Uterus (tissue), 4 donors: ENCODE results near the gene DTYMK. TPM values are rescaled to one million over a fixed set of nuclear protein-coding genes. Genes with fewer than 3 reads are reported as not detected.

ENCODE experiments used
- DNase-seq, 2 donors: peaks; one replicate each; pipeline ENCODE4 v3.0.0-alpha.2; 2019 to 2020
- H3K27ac ChIP-seq, 2 donors: fragments of 200-600 bp; sonication (generic); 1 replicate in 1 of 2; 2 replicates in 1 of 2; pipeline ENCODE4 v1.5.1; 2016 to 2018
- H3K27me3 ChIP-seq, 2 donors: fragments of 200-600 bp; sonication (generic); one replicate each; pipeline ENCODE4 v1.5.1; 2018 to 2019; ENCODE audit warnings: control low read depth in 1 of 2
- H3K36me3 ChIP-seq, 2 donors: fragments of 200-600 bp; sonication (generic); one replicate each; pipeline ENCODE4 v1.5.1; 2019; ENCODE audit warnings: control low read depth in 1 of 2
- H3K4me1 ChIP-seq, 2 donors: fragments of 200-600 bp; sonication (generic); one replicate each; pipeline ENCODE4 v1.5.1; 2018 to 2019; ENCODE audit warnings: control low read depth in 1 of 2
- H3K4me3 ChIP-seq, 2 donors: fragments of 200-600 bp; sonication (generic); 1 replicate in 1 of 2; 2 replicates in 1 of 2; pipeline ENCODE4 v1.5.1; 2018 to 2019; ENCODE audit warnings: mild to moderate bottlenecking in 1 of 2
- H3K9me3 ChIP-seq, 2 donors: fragments of 200-600 bp; sonication (generic); one replicate each; pipeline ENCODE4 v1.5.1; 2019; ENCODE audit warnings: control low read depth in 1 of 2
- POLR2A ChIP-seq, 2 donors: fragments of 450-650 bp; IDR thresholded peaks; one replicate each; pipeline ENCODE4 v1.6.1; 2016; ENCODE audit warnings: antibody characterized with exemption in 2 of 2, mild to moderate bottlenecking in 1 of 2, moderate library complexity in 1 of 2
- intact Hi-C: fragments of 100-400 bp; cut with DNase I; formaldehyde crosslinking; loops from one replicate; pipeline ENCODE4 v1.15.1; 2023; ENCODE audit warnings: low total_unique reads
- total RNA-seq, 4 donors: library from RNA; depleted of rRNA in 3 of 4; stranded (reverse); fragments of >200 nt in 3 of 4; gene quantifications; one replicate each; pipeline versions ENCODE4 v1.1.0 to v1.2.4, GENCODE V29; 2014 to 2023
- TF ChIP-seq, protein P1 (sequence below), 4 experiments: fragments of 200-600 bp in 2 of 4; fragments of 450-650 bp in 2 of 4; sonication (generic) in 2 of 4; IDR thresholded peaks; one replicate each; pipeline ENCODE4 v1.5.1; 2016 to 2019; ENCODE audit warnings: antibody characterized with exemption in 4 of 4, mild to moderate bottlenecking in 2 of 4, moderate library complexity in 1 of 4
- donor health status: DM: yes; HTN: yes; CAD: no.

Gene DTYMK
- total RNA-seq, 4 donors from 2014 or later: 0.59 to 17.8 (median 8.4) TPM

DNA sequence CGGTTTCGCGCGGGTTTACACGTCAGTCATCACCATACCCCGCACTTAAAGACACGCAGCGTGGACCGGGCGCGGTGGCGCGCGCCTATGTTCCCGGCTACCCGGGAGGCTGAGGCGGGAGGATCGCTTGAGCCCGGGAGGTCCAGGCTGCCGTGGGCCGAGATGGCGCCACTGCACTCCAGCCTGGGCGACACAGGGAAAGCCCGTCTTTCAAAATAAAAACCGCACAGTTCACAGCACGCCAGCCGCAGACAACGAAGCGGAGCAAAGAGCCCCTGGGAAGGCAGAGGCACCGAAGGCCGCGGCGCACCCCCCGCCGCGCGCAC lies 328 bp downstream of the DTYMK start:
- Histone ChIP-seq H3K27ac (peak overlapping the region; percentile 44 to 88), H3K27me3 (no peaks in the 10 kb centered on the region), H3K36me3 (no peaks in the 10 kb centered on the region), H3K9me3 (no peaks in the 10 kb centered on the region), H3K4me3 (peak overlapping the region; percentile 48 to 75), H3K4me1 (peaks cover 0 to 9% of the 10 kb centered on the region in 2 donors)
- intact Hi-C loops: no loop called here
- TF ChIP-seq, protein P1, sequence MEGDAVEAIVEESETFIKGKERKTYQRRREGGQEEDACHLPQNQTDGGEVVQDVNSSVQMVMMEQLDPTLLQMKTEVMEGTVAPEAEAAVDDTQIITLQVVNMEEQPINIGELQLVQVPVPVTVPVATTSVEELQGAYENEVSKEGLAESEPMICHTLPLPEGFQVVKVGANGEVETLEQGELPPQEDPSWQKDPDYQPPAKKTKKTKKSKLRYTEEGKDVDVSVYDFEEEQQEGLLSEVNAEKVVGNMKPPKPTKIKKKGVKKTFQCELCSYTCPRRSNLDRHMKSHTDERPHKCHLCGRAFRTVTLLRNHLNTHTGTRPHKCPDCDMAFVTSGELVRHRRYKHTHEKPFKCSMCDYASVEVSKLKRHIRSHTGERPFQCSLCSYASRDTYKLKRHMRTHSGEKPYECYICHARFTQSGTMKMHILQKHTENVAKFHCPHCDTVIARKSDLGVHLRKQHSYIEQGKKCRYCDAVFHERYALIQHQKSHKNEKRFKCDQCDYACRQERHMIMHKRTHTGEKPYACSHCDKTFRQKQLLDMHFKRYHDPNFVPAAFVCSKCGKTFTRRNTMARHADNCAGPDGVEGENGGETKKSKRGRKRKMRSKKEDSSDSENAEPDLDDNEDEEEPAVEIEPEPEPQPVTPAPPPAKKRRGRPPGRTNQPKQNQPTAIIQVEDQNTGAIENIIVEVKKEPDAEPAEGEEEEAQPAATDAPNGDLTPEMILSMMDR (IDR thresholded peaks at IDR 0.05): no peak
- TF ChIP-seq POLR2A (IDR thresholded peaks at IDR 0.05): no peak
- DNase-seq: peak in 1 of 2 donors; percentile 29

DNA sequence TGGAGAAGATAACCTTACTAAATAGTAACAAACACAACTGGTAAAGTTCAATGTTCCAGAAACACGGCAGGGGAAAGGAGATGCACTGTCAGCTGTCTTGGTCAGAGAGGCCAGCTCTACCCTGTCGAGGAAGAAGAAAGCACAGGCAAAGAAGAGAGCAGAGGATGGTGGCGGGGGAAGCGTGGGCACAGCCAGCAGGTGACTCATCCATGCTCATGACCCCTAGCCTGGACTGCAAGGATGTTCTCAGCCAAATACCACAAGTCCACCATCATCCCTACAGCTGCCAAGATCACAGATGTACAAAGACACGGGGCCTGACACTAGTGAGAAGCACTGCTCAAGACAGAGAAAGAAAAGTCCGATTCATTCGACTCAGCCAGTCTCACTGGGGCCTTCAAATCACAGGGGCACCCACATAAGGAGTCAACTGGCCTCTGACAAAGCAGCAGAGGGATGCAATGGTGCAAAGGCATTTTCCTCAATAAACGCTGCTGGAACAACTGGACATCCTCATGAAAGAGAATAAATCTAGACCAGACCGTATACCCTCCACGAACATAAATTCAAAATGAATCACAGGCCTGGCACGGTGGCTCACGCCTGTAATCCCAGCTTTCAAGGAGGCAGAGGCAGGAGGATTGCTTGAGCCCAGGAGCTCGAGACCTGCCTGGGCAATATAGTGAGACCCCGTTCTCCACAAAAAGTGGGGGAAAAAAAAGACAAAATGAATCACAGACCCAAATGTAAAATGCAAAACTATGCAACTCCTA lies 5.6 kb downstream of the DTYMK start:
- intact Hi-C loops: no loop called here
- peak; percentile 68 to 81 for DNase-seq
- Histone ChIP-seq H3K36me3 (no peaks in the 10 kb centered on the region), H3K4me1 (no peaks in the 10 kb centered on the region), H3K9me3 (no peaks in the 10 kb centered on the region), H3K4me3 (no peak overlapping the region), H3K27ac (peak overlapping the region; percentile 58 to 77), H3K27me3 (no peaks in the 10 kb centered on the region)
- no peak for TF ChIP-seq POLR2A (IDR thresholded peaks at IDR 0.05)
- TF ChIP-seq, protein P1 (IDR thresholded peaks at IDR 0.05): no peak

DNA sequence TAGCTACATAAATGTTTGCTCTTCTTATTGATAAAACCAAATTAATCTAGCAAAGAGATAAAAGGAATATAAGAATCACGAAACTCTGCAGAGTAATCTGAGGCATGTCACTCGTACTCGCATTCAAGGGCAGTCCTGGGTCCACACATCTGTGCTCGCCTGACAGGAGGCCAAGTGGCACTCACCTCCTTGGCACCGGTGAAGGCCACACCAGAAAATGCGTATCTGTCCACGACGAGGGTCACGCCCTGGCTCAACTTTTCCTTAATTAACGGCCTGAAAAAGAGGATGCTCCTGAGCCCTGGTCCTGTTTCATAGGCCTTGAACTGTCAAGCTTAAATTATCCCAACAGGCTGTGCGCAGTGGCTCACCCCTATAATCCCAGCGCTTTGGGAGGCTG lies 6.6 kb downstream of the DTYMK start:
- TF ChIP-seq, protein P1 (IDR thresholded peaks at IDR 0.05): no peak
- no peak for TF ChIP-seq POLR2A (IDR thresholded peaks at IDR 0.05)
- no peaks in the 10 kb centered on the region for H3K4me1 ChIP-seq

DNA sequence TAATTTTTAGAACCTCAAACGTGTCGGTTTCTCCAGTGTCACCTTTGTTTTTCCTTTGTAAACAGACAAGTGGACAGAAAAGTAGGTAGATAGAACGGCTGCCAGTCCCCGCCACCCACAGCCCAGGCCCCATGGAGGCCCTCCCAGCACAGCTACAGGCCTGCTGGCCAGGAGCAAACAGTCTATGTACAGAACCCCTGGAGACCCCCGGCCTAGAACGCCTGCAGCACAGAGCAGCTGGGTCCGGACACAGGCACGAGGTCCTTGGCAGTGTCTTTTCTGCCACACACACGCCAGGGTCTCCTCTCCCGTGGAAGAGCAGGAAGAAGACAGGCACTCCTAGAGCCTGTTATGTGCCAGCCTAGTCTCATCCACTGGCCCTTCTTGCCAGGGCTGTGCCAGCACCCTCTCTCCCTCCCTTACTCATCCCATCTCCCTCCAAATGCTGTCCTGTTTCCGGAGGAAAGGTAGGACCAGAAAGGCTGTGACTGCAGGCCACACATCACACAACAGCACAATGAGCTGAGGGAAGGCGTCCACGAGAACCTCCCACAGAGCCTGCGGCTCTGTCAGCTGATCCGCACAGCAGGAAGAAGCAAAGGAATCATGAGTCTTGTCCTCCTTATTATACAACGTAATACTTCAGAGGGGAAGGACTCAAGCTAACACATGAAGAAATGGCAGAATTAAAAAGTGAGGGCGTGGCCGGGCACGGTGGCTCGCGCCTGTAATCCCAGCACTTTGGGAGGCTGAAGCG lies 7.7 kb downstream of the DTYMK start:
- Histone ChIP-seq H3K9me3 (no peaks in the 10 kb centered on the region), H3K27me3 (no peaks in the 10 kb centered on the region), H3K4me3 (no peak overlapping the region), H3K36me3 (no peaks in the 10 kb centered on the region), H3K27ac (no peak overlapping the region), H3K4me1 (no peaks in the 10 kb centered on the region)
- TF ChIP-seq POLR2A (IDR thresholded peaks at IDR 0.05): no peak
- TF ChIP-seq, protein P1 (IDR thresholded peaks at IDR 0.05): no peak
- no peak for DNase-seq
- intact Hi-C loops: no loop called here

More for the DNA sequence above, 6.6 kb downstream of the DTYMK start:
- H3K4me3 ChIP-seq: no peak overlapping the region
- no peaks in the 10 kb centered on the region for H3K36me3 ChIP-seq
- H3K27me3 ChIP-seq: no peaks in the 10 kb centered on the region
- H3K9me3 ChIP-seq: no peaks in the 10 kb centered on the region
- no peak for DNase-seq
- H3K27ac ChIP-seq: peak overlapping the region; percentile 58 to 77
- intact Hi-C loops: no loop called here

DNA sequence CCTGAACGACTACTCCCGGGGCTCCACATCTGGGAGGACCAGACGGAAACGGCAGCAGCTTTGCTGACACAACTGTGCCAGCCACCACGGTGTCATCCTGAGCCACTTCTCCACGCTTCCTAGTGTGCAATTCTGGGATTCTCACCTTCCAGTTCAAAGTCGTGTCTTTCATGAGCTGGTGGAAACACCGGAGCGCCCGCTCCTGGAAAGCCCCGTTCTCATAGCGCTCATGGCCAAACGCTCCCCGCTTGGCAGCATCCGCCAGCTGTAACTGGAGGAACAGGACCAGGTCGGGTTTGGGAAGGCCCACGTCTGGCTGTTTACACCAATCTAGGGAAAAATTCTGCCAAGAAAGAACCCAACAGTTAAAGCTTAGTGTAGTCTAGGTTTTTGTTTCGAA lies 8.3 kb downstream of the DTYMK start:
- Histone ChIP-seq H3K9me3 (no peaks in the 10 kb centered on the region), H3K36me3 (no peaks in the 10 kb centered on the region), H3K27me3 (no peaks in the 10 kb centered on the region), H3K4me1 (no peaks in the 10 kb centered on the region), H3K4me3 (no peak overlapping the region), H3K27ac (no peak overlapping the region)
- no peak for TF ChIP-seq POLR2A (IDR thresholded peaks at IDR 0.05)
- TF ChIP-seq, protein P1 (IDR thresholded peaks at IDR 0.05): no peak
- no peak for DNase-seq
- intact Hi-C loops: no loop called here
